ENCODE data around the gene SNX3.

DNA sequence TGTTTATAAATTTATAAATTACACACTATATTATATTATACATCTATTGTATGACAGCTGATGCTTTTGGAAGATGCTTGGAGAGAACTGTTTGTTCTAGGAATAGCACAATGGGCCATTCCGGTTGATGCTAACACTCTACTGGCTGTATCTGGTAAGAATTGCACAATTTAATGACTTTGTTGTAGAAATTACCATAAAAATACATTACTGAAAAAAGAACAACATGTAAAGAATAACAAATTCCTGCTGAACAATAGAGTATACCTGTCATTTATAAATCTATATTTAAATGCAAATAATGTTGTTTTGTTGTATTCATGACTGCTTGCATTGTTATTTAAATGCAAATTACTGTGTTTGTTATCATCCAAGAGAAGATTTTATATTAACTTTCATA lies 80.6 kb downstream of the SNX3 start:
- TF ChIP-seq, protein P1, sequence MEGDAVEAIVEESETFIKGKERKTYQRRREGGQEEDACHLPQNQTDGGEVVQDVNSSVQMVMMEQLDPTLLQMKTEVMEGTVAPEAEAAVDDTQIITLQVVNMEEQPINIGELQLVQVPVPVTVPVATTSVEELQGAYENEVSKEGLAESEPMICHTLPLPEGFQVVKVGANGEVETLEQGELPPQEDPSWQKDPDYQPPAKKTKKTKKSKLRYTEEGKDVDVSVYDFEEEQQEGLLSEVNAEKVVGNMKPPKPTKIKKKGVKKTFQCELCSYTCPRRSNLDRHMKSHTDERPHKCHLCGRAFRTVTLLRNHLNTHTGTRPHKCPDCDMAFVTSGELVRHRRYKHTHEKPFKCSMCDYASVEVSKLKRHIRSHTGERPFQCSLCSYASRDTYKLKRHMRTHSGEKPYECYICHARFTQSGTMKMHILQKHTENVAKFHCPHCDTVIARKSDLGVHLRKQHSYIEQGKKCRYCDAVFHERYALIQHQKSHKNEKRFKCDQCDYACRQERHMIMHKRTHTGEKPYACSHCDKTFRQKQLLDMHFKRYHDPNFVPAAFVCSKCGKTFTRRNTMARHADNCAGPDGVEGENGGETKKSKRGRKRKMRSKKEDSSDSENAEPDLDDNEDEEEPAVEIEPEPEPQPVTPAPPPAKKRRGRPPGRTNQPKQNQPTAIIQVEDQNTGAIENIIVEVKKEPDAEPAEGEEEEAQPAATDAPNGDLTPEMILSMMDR (IDR thresholded peaks at IDR 0.05; ENCODE audit: borderline replicate concordance, extremely low read depth, low read length, poor library complexity, severe bottlenecking): no peak
- no peak for TF ChIP-seq EZH2 (IDR thresholded peaks at IDR 0.05; ENCODE audit: borderline replicate concordance, low read depth, low read length, severe bottlenecking)

Measured in DND-41 (cell line).